ENCODE measurements around the gene DHRS12. TPM values are rescaled to one million over a fixed set of nuclear protein-coding genes. Genes with fewer than 3 reads are reported as not detected.

The DHRS12 gene
- total RNA-seq, 4 donors from 2014 or later: 8.1 to 21.7 (median 12.5) TPM

- H3K36me3 ChIP-seq: peaks cover 0 to 3% (median 0%) of the 10 kb centered on the region in 3 donors
- H3K4me3 ChIP-seq: no peak overlapping the region
- no peak for TF ChIP-seq POLR2A (IDR thresholded peaks at IDR 0.05)
- TF ChIP-seq, protein P1, sequence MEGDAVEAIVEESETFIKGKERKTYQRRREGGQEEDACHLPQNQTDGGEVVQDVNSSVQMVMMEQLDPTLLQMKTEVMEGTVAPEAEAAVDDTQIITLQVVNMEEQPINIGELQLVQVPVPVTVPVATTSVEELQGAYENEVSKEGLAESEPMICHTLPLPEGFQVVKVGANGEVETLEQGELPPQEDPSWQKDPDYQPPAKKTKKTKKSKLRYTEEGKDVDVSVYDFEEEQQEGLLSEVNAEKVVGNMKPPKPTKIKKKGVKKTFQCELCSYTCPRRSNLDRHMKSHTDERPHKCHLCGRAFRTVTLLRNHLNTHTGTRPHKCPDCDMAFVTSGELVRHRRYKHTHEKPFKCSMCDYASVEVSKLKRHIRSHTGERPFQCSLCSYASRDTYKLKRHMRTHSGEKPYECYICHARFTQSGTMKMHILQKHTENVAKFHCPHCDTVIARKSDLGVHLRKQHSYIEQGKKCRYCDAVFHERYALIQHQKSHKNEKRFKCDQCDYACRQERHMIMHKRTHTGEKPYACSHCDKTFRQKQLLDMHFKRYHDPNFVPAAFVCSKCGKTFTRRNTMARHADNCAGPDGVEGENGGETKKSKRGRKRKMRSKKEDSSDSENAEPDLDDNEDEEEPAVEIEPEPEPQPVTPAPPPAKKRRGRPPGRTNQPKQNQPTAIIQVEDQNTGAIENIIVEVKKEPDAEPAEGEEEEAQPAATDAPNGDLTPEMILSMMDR (IDR thresholded peaks at IDR 0.05): peak in 2 of 6 experiments; percentile 12 to 19
- H3K9me3 ChIP-seq: no peaks in the 10 kb centered on the region
- H3K27ac ChIP-seq: peak overlapping the region; percentile 26 to 74 (median 70)
- no peaks in the 10 kb centered on the region for H3K27me3 ChIP-seq
- peaks cover 4 to 14% (median 9%) of the 10 kb centered on the region in 4 donors for H3K4me1 ChIP-seq
- DNase-seq: peak; percentile 37 to 78 (median 59)
Measured at GRCh38 chr13:51764184-51765141, 39.5 kb downstream of the DHRS12 start.

GRCh38 chr13:51763486-51763885 is 40.5 kb downstream of the DHRS12 start:
- Histone ChIP-seq H3K4me3 (no peak overlapping the region), H3K36me3 (peaks cover 0 to 13% (median 0%) of the 10 kb centered on the region in 3 donors), H3K27ac (peak overlapping the region in 1 of 4 donors; percentile 43), H3K4me1 (peaks cover 4 to 14% (median 9%) of the 10 kb centered on the region in 4 donors), H3K27me3 (no peaks in the 10 kb centered on the region), H3K9me3 (no peaks in the 10 kb centered on the region)
- no peak for TF ChIP-seq POLR2A (IDR thresholded peaks at IDR 0.05)
- TF ChIP-seq, protein P1 (IDR thresholded peaks at IDR 0.05): no peak
- no peak for DNase-seq

- H3K9me3 ChIP-seq: no peaks in the 10 kb centered on the region
- H3K4me3 ChIP-seq: no peak overlapping the region
- no peaks in the 10 kb centered on the region for H3K27me3 ChIP-seq
- H3K4me1 ChIP-seq: peaks cover 4 to 14% (median 9%) of the 10 kb centered on the region in 4 donors
- H3K27ac ChIP-seq: no peak overlapping the region
- DNase-seq: no peak
- peaks cover 0 to 17% (median 0%) of the 10 kb centered on the region in 3 donors for H3K36me3 ChIP-seq
- TF ChIP-seq POLR2A (IDR thresholded peaks at IDR 0.05): no peak
Measured at GRCh38 chr13:51761643-51762350, 42.2 kb downstream of the DHRS12 start.

GRCh38 chr13:51760592-51760991 is 43.4 kb downstream of the DHRS12 start:
- no peaks in the 10 kb centered on the region for H3K9me3 ChIP-seq
- no peak for DNase-seq
- H3K4me3 ChIP-seq: no peak overlapping the region
- TF ChIP-seq POLR2A (IDR thresholded peaks at IDR 0.05): no peak
- H3K27ac ChIP-seq: no peak overlapping the region
- H3K4me1 ChIP-seq: peaks cover 4 to 14% (median 9%) of the 10 kb centered on the region in 4 donors
- H3K36me3 ChIP-seq: peaks cover 0 to 17% (median 0%) of the 10 kb centered on the region in 3 donors
- H3K27me3 ChIP-seq: no peaks in the 10 kb centered on the region

- Histone ChIP-seq H3K27ac (no peak overlapping the region), H3K36me3 (peaks cover 0 to 17% (median 0%) of the 10 kb centered on the region in 3 donors), H3K4me1 (peaks cover 2 to 4% (median 3%) of the 10 kb centered on the region in 4 donors), H3K9me3 (no peaks in the 10 kb centered on the region), H3K4me3 (no peak overlapping the region), H3K27me3 (no peaks in the 10 kb centered on the region)
- TF ChIP-seq, protein P1 (IDR thresholded peaks at IDR 0.05): no peak
- no peak for TF ChIP-seq POLR2A (IDR thresholded peaks at IDR 0.05)
- no peak for DNase-seq
Measured at GRCh38 chr13:51759240-51759639, 44.7 kb downstream of the DHRS12 start.

GRCh38 chr13:51758691-51759090 is 45.3 kb downstream of the DHRS12 start:
- Histone ChIP-seq H3K4me3 (no peak overlapping the region), H3K4me1 (no peaks in the 10 kb centered on the region), H3K9me3 (no peaks in the 10 kb centered on the region), H3K27me3 (no peaks in the 10 kb centered on the region), H3K36me3 (peaks cover 0 to 17% (median 0%) of the 10 kb centered on the region in 3 donors), H3K27ac (no peak overlapping the region)
- no peak for TF ChIP-seq POLR2A (IDR thresholded peaks at IDR 0.05)
- TF ChIP-seq, protein P1 (IDR thresholded peaks at IDR 0.05): no peak
- DNase-seq: no peak

Measured in Peyer's patch (tissue), 4 donors.